Keratinocyte (primary cell): Measurements from ENCODE around the gene GRK1. TPM values are rescaled to one million over a fixed set of nuclear protein-coding genes. Genes with fewer than 3 reads are reported as not detected.

Experiments
- DNase-seq: peaks from one replicate; pipeline ENCODE4 v3.0.0-alpha.2; 2011; ENCODE audit warnings: low read depth, missing footprints, low spot score
- FAIRE-seq: peaks from 2 replicates; lab custom pipeline; 2011; peaks lifted over from hg19 to GRCh38; lab: Jason Lieb, UNC
- H2AFZ ChIP-seq: 2 replicates; pipeline ENCODE4 v1.6.0; 2012; ENCODE audit warnings: low read length, control low read depth, inconsistent platforms; ENCODE audit not compliant: control insufficient read depth
- H3K27ac ChIP-seq: 2 replicates; pipeline ENCODE4 v1.5.1; 2011; ENCODE audit warnings: low read length; ENCODE audit not compliant: control insufficient read depth, insufficient read depth
- H3K27me3 ChIP-seq: 3 replicates; pipeline ENCODE4 v1.6.0; 2011; ENCODE audit warnings: low read length; ENCODE audit not compliant: control insufficient read depth, insufficient read depth; ENCODE audit errors: extremely low read depth
- H3K36me3 ChIP-seq, 2 experiments: 2 replicates in 1 of 2; 3 replicates in 1 of 2; pipeline ENCODE4 v1.5.1; 2011; ENCODE audit warnings: low read length in 2 of 2, mild to moderate bottlenecking in 1 of 2; ENCODE audit not compliant: control insufficient read depth in 2 of 2, insufficient read depth in 2 of 2; ENCODE audit errors: extremely low read depth in 1 of 2
- H3K4me1 ChIP-seq: 3 replicates; pipeline ENCODE4 v1.5.1; 2011; ENCODE audit warnings: low read length; ENCODE audit not compliant: control insufficient read depth, insufficient read depth; ENCODE audit errors: extremely low read depth
- H3K4me2 ChIP-seq: 3 replicates; pipeline ENCODE4 v1.6.0; 2011; ENCODE audit warnings: low read depth, low read length; ENCODE audit not compliant: control insufficient read depth, insufficient read depth; ENCODE audit errors: extremely low read depth
- H3K4me3 ChIP-seq, 3 experiments: fragments of 200-600 bp in 1 of 3; sonication (generic) in 1 of 3; 2 replicates in 2 of 3; 3 replicates in 1 of 3; pipeline ENCODE4 v1.5.1; 2011 to 2016; ENCODE audit warnings: low read length in 3 of 3, mild to moderate bottlenecking in 3 of 3, control low read depth in 2 of 3, inconsistent platforms in 1 of 3, low read depth in 1 of 3, mixed read lengths in 1 of 3, mixed run types in 1 of 3, moderate library complexity in 1 of 3; ENCODE audit not compliant: control insufficient read depth in 2 of 3, insufficient read depth in 2 of 3; ENCODE audit errors: extremely low read depth in 1 of 3
- H3K79me2 ChIP-seq: 2 replicates; pipeline ENCODE4 v1.6.0; 2012; ENCODE audit warnings: low read length; ENCODE audit not compliant: control insufficient read depth, insufficient read depth
- H3K9ac ChIP-seq: 3 replicates; pipeline ENCODE4 v1.6.0; 2011; ENCODE audit warnings: low read length; ENCODE audit not compliant: control insufficient read depth, insufficient read depth; ENCODE audit errors: extremely low read depth
- H3K9me1 ChIP-seq: 3 replicates; pipeline ENCODE4 v1.6.0; 2011; ENCODE audit warnings: low read length; ENCODE audit not compliant: control insufficient read depth, insufficient read depth; ENCODE audit errors: extremely low read depth
- H3K9me3 ChIP-seq: 2 replicates; pipeline ENCODE4 v1.5.1; 2012; ENCODE audit warnings: low read depth, low read length; ENCODE audit not compliant: control insufficient read depth
- H4K20me1 ChIP-seq: 3 replicates; pipeline ENCODE4 v1.6.0; 2011; ENCODE audit warnings: low read length; ENCODE audit not compliant: control insufficient read depth, insufficient read depth; ENCODE audit errors: extremely low read depth
- EZH2 ChIP-seq: IDR thresholded peaks from one replicate; pipeline ENCODE4 v1.6.1; 2012; ENCODE audit warnings: inconsistent platforms, mild to moderate bottlenecking, low read length, moderate library complexity
- dilution Hi-C: fragments of 300-500 bp; cut with MboI; formaldehyde crosslinking; loops from one replicate; pipeline ENCODE4 v1.7.0; 2020; ENCODE audit warnings: low sequenced_read_pairs; ENCODE audit not compliant: extremely low pct_ligation_motif_present
- polyA plus RNA-seq, 5 experiments: library from polyadenylated mRNA; depleted of rRNA in 3 of 5; stranded (reverse) in 3 of 5; stranded (forward) in 1 of 5; unstranded in 1 of 5; fragments of >200 nt; gene quantifications; 1 replicate in 1 of 5; 2 replicates in 3 of 5; 3 replicates in 1 of 5; pipeline versions ENCODE4 v1.2.1 to v1.2.3, GENCODE V29; 2011 to 2012; ENCODE audit warnings: missing spikeins in 2 of 5, low read depth in 1 of 5, low replicate concordance in 1 of 5
- TF ChIP-seq, protein P1 (sequence below), 3 experiments: IDR thresholded peaks in 1 of 3; conservative IDR thresholded peaks in 1 of 3; optimal IDR thresholded peaks in 1 of 3; 2 replicates in 2 of 3; 3 replicates in 1 of 3; pipeline versions ENCODE3 to v1.5.1; 2011; ENCODE audit warnings: low read length in 3 of 3, mild to moderate bottlenecking in 3 of 3, moderate library complexity in 2 of 3, control low read depth in 1 of 3, inconsistent platforms in 1 of 3; ENCODE audit not compliant: insufficient read depth in 2 of 3; ENCODE audit errors: extremely low read depth in 1 of 3

Gene GRK1
- polyA plus RNA-seq, 1 donor (not counting 4 experiments of a cell fraction or from before 2014, with no cell fraction given) = not detected

DNA sequence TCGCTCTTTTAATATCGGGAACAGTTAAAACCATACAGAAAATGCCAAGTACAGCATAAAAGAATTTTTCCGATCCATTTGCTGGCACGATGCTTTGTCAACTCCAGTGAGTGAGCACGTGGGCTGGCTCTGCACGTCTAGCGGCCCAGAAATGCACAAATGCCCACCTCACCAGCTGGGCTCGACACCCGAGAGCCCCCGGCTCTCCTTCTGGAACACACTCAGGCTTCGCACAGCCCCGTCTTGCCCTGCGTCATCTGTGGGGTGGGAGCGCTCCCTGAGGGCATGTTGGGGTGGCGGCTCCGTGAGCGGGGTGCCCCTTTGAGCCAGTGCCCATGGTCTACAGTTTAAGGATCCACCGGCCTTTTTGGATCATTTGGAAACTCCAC, 33.5 kb upstream of the GRK1 start:
- H3K9me1 ChIP-seq = no peaks in the 10 kb centered on the region
- H3K9me3 ChIP-seq = no peaks in the 10 kb centered on the region
- no peaks in the 10 kb centered on the region for H3K27me3 ChIP-seq
- no peaks in the 10 kb centered on the region for H3K4me1 ChIP-seq
- TF ChIP-seq EZH2 = no peak
- TF ChIP-seq, protein P1, sequence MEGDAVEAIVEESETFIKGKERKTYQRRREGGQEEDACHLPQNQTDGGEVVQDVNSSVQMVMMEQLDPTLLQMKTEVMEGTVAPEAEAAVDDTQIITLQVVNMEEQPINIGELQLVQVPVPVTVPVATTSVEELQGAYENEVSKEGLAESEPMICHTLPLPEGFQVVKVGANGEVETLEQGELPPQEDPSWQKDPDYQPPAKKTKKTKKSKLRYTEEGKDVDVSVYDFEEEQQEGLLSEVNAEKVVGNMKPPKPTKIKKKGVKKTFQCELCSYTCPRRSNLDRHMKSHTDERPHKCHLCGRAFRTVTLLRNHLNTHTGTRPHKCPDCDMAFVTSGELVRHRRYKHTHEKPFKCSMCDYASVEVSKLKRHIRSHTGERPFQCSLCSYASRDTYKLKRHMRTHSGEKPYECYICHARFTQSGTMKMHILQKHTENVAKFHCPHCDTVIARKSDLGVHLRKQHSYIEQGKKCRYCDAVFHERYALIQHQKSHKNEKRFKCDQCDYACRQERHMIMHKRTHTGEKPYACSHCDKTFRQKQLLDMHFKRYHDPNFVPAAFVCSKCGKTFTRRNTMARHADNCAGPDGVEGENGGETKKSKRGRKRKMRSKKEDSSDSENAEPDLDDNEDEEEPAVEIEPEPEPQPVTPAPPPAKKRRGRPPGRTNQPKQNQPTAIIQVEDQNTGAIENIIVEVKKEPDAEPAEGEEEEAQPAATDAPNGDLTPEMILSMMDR (optimal IDR thresholded peaks at IDR 0.05 in 1 of 3, IDR thresholded peaks at IDR 0.05 in 1 of 3, conservative IDR thresholded peaks at IDR 0.05 in 1 of 3; ENCODE audit: extremely low read depth in 1 of 3, insufficient read depth in 2 of 3, low read length in 3 of 3) = no peak
- no peak overlapping the region for H3K9ac ChIP-seq
- dilution Hi-C loops = no loop called here
- peaks cover 29% of the 10 kb centered on the region for H3K79me2 ChIP-seq
- H3K4me2 ChIP-seq = no peak overlapping the region
- H3K36me3 ChIP-seq = peaks cover 59 to 65% of the 10 kb centered on the region in 2 experiments
- peaks cover under 1% of the 10 kb centered on the region for H4K20me1 ChIP-seq
- no peak for DNase-seq
- H3K4me3 ChIP-seq = no peak overlapping the region
- no peak overlapping the region for H2AFZ ChIP-seq
- H3K27ac ChIP-seq = no peak overlapping the region
- no peak for FAIRE-seq

DNA sequence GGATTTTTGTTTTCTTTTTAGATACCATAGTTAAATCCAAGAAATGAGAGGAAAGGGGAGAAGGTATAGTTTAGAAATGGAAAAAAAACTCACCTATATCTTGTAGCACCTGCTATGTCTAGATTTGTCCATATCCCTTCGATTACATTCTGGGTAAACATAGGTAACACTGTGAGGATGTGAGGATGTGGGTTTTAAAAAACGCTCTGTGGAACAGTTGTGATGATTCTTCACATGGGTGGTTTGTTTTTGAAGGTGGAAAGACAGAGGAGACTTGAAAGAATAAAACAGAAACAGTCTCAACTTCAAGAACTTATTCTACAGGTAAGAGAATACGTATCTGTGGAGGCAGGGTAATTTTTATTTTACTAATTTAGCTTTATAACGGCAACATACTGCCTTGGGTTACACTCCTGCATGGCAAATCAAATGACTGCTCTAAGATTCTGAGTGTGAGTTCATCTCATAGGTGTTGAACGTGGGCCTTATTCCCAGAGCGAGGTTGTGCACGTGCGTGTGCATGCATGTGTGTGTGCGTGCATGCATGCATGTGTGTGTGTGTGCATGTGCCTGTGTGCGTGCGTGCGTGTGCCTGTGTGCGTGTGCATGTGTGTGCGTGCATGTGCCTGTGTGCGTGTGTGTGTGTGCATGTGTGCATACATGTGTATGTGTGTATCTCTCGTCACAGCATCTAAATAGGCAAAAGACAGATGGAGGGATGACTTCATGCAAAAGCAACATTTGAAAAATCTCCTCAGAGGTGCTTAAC, 32.6 kb upstream of the GRK1 start:
- peaks cover 55 to 74% of the 10 kb centered on the region in 2 experiments for H3K36me3 ChIP-seq
- dilution Hi-C loops = no loop called here
- no peak for FAIRE-seq

More for the DNA sequence above, 32.6 kb upstream of the GRK1 start:
- H4K20me1 ChIP-seq = no peaks in the 10 kb centered on the region
- no peak overlapping the region for H3K4me2 ChIP-seq
- H3K9me3 ChIP-seq = no peaks in the 10 kb centered on the region
- no peak overlapping the region for H3K27ac ChIP-seq
- H3K4me3 ChIP-seq = no peak overlapping the region
- TF ChIP-seq, protein P1 (optimal IDR thresholded peaks at IDR 0.05 in 1 of 3, IDR thresholded peaks at IDR 0.05 in 1 of 3, conservative IDR thresholded peaks at IDR 0.05 in 1 of 3; ENCODE audit: extremely low read depth in 1 of 3, insufficient read depth in 2 of 3, low read length in 3 of 3) = no peak
- TF ChIP-seq EZH2 = no peak
- no peak overlapping the region for H3K9ac ChIP-seq
- H3K4me1 ChIP-seq = no peaks in the 10 kb centered on the region
- H2AFZ ChIP-seq = no peak overlapping the region
- no peak for DNase-seq
- no peaks in the 10 kb centered on the region for H3K9me1 ChIP-seq
- H3K27me3 ChIP-seq = no peaks in the 10 kb centered on the region
- peaks cover 19% of the 10 kb centered on the region for H3K79me2 ChIP-seq
